Measurements from ENCODE around the gene SIPA1L3.

GRCh38 chr19:38073841-38074685, 167.1 kb downstream of the SIPA1L3 start:
- TF ChIP-seq CREB5 (CRISPR knock-in tag; IDR thresholded peaks at IDR 0.05; ENCODE audit: low read depth) = no peak
- TF ChIP-seq ISL1 (CRISPR knock-in tag; IDR thresholded peaks at IDR 0.05) = no peak
- TF ChIP-seq ZNF565 (CRISPR knock-in tag; conservative IDR thresholded peaks at IDR 0.05; ENCODE audit: low read depth) = no peak
- no peak for TF ChIP-seq PPARA (CRISPR knock-in tag; IDR thresholded peaks at IDR 0.05; ENCODE audit: borderline replicate concordance)
- TF ChIP-seq TCF4 (CRISPR knock-in tag; IDR thresholded peaks at IDR 0.05; ENCODE audit: borderline replicate concordance) = no peak
- TF ChIP-seq, protein P1, sequence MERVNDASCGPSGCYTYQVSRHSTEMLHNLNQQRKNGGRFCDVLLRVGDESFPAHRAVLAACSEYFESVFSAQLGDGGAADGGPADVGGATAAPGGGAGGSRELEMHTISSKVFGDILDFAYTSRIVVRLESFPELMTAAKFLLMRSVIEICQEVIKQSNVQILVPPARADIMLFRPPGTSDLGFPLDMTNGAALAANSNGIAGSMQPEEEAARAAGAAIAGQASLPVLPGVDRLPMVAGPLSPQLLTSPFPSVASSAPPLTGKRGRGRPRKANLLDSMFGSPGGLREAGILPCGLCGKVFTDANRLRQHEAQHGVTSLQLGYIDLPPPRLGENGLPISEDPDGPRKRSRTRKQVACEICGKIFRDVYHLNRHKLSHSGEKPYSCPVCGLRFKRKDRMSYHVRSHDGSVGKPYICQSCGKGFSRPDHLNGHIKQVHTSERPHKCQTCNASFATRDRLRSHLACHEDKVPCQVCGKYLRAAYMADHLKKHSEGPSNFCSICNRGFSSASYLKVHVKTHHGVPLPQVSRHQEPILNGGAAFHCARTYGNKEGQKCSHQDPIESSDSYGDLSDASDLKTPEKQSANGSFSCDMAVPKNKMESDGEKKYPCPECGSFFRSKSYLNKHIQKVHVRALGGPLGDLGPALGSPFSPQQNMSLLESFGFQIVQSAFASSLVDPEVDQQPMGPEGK (CRISPR knock-in tag; IDR thresholded peaks at IDR 0.05; ENCODE audit: borderline replicate concordance) = no peak
- no peak for TF ChIP-seq CSDC2 (CRISPR knock-in tag; IDR thresholded peaks at IDR 0.05)
- TF ChIP-seq RARB (CRISPR knock-in tag; IDR thresholded peaks at IDR 0.05) = no peak
- TF ChIP-seq POU6F1 (CRISPR knock-in tag; IDR thresholded peaks at IDR 0.05; ENCODE audit: borderline replicate concordance, low read depth) = no peak
